Hypothalamus (tissue), 51 donors: ENCODE results near the gene SMARCA1.
A peak's percentile ranks its signal among the peaks of the same experiment; 100 is the strongest.
"Not testable (repeated sequence)": the region's sequence is repeated elsewhere in the genome, so short reads cannot be mapped to it uniquely, and the experiment has no call there.

Source experiments
- DNase-seq, 51 donors: peaks; one replicate each; lab custom pipeline; 2025; lab: John Stamatoyannopoulos, UW

The SMARCA1 gene, protein sequence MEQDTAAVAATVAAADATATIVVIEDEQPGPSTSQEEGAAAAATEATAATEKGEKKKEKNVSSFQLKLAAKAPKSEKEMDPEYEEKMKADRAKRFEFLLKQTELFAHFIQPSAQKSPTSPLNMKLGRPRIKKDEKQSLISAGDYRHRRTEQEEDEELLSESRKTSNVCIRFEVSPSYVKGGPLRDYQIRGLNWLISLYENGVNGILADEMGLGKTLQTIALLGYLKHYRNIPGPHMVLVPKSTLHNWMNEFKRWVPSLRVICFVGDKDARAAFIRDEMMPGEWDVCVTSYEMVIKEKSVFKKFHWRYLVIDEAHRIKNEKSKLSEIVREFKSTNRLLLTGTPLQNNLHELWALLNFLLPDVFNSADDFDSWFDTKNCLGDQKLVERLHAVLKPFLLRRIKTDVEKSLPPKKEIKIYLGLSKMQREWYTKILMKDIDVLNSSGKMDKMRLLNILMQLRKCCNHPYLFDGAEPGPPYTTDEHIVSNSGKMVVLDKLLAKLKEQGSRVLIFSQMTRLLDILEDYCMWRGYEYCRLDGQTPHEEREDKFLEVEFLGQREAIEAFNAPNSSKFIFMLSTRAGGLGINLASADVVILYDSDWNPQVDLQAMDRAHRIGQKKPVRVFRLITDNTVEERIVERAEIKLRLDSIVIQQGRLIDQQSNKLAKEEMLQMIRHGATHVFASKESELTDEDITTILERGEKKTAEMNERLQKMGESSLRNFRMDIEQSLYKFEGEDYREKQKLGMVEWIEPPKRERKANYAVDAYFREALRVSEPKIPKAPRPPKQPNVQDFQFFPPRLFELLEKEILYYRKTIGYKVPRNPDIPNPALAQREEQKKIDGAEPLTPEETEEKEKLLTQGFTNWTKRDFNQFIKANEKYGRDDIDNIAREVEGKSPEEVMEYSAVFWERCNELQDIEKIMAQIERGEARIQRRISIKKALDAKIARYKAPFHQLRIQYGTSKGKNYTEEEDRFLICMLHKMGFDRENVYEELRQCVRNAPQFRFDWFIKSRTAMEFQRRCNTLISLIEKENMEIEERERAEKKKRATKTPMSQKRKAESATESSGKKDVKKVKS

DNA sequence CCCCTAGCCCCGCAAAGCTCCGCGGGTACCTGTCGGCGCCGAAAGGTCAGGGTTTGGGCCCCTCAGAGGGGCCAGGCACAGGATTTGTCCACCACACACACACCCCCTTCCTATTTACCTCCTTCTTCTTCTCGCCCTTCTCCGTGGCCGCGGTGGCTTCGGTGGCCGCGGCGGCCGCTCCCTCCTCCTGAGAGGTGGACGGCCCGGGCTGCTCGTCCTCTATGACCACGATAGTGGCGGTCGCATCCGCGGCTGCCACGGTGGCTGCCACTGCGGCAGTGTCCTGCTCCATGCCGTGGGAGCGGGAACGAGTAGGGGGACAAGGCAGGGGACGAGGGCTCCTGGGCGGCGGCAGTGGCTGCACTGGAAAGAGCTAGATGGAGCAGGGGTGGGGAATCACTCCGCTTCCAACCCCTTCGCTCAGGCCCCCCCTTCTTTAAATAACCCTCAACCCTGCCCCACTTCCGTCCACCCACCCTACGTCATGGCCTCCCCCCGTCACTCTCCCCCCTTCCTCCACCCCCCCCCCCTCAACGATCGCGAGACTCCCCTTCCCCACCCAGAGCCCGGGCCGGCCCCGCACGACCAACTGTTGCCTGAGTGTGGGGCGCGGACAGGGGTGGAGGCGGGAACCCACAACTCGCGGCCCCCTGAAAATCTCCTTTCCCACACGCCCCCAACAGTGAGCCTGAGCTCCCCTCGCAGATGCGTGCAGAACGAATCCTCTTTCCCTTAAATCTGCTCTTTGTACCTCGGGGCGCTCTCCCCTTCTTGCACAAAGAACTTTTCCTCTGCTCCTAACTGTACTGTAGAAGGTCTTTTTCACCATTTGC, at the start of gene SMARCA1:
SMARCA1 (minus strand) TSS at position 412 of the 833 bp plus-strand sequence; CDS start at position 292, 120 bp downstream.
- DNase-seq: peak in 42 of 51 donors; percentile 0 to 57 (median 22)

- DNase-seq: no peak
Observed at GRCh38 chrX:129572422-129572821, 49.1 kb upstream of the SMARCA1 start.

- no peak for DNase-seq
Observed at GRCh38 chrX:129568349-129568748, 45.1 kb upstream of the SMARCA1 start.

DNA sequence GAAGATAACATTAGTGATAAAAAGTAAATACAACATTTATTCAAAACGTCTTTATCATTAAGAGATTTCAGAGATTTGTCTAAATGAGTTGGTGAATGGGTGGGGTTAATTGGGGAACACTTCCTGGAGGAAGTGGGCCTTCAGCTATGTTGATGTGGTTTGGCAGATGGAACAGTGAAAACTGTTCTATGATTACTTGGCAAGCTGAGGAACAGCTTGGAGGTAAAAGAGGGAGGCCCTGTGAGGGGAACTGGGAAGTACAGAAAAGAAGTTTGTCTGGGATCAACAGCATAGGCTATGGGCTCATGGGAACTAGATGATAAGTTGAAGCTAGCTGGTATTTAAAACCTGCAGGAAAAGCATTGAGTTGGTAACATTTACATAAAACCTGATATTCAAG, 42.8 kb upstream of the SMARCA1 start:
- no peak for DNase-seq

DNA sequence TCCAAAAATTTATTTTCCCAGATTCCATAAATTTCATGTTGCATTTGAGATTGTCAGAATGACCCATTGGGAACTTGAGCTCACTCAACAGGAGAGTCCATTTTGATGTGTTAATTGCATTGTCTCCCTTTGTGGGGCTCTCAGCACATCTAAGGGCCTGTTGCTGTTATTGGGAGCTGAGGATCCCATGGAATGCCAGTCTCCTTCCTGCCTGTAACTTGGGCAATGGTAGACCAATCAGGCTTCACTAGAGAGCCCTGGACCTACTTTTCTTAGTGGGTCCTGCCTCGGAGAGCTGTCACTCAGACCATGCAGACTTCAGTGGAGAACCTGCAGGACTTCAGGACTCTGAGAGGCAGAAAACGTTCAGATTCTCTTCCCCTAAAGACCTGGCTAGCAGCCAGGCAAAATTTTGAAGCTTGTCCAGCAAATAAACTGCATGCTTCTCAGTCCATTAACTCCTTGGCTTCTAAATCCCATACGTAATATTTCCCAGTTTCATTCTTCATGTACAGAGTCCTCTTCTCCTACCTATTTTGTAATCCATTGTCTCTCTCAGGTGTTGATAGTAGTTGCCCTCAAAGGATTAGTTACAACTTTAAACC, 41.9 kb upstream of the SMARCA1 start:
- peak in 1 of 51 donors; percentile 2 for DNase-seq

DNA sequence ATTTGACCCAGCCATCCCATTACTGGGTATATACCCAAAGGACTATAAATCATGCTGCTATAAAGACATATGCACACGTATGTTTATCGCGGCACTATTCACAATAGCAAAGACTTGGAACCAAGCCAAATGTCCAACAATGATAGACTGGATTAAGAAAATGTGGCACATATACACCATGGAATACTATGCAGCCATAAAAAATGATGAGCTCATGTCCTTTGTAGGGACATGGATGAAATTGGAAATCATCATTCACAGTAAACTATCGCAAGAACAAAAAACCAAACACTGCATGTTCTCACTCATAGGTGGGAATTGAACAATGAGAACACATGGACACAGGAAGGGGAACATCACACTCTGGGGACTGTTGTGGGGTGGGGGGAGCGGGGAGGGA, 41.1 kb upstream of the SMARCA1 start:
- not testable (repeated sequence) for DNase-seq

DNA sequence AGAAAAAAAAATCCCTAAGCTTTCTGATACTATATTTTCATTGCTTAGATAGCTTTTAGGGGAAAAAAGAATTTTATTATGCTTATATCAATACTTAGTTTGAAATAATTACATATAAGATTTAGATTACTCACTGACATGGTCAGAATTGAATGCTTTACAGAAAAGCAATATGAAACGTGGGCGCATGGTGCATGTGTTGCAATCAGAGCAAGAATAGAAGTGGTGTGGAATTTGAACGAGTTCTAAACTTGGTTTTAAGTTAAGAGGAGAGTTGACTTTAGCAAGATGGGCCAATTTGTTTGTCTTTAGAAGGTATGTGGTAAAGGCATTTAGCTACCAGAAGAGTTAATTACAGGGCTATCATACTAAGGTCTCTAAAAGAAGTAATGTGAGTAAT, 38.2 kb upstream of the SMARCA1 start:
- no peak for DNase-seq

GRCh38 chrX:129559783-129560182, 36.5 kb upstream of the SMARCA1 start:
- no peak for DNase-seq

DNA sequence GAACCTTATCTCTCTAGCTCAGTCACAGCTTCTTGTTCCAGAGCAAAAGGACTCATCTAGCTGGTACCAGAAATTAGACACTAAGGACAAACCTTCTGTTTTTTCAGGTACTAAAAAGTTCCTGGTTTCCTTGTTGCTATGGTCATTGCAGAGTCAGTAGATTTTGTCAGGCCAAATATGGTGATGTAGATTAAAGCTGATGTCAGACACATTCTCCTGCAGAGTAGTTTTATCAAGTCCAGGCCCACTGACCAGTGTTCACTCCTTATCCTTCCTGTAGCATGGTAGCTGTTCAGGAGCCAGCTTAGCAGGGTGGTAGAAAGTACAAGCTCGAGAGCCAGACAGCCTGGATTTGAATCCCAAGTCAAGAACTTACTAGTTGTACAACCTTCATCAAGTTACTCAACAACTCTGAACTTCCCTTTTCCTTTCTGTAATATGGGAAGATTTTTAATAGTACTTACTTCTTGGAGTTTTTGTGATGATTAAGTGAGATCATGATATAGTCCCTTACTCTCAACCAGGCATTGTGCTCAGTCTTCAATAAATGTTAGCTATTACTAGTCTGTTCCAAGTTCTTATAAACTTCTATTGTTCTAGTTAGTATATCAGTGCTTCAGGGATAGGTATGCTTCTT, 34.7 kb upstream of the SMARCA1 start:
- no peak for DNase-seq

- no peak for DNase-seq
Observed at GRCh38 chrX:129556806-129557315, 33.6 kb upstream of the SMARCA1 start.

- DNase-seq: not testable (repeated sequence)
Observed at GRCh38 chrX:129554816-129555215, 31.5 kb upstream of the SMARCA1 start.

GRCh38 chrX:129553619-129554288, 30.5 kb upstream of the SMARCA1 start:
- no peak for DNase-seq

DNA sequence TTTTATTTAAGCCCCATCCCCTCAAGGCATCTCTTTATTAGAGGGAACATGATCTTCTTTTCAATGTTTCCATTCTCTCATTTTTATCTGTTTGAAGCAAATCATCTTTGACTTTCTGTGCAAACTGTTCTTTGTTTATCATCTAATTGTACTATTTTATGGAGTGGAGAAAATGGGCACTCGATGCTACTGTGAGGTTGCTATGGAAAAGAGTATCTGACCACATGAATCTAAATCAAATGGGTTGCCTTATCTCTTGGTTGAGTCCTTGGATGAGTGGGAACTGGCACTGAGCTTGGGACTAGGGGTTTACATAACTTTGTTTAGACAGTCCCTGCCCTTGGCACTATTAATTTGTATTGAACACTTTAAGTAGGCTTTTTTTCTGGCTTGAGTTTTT, 25.8 kb upstream of the SMARCA1 start:
- DNase-seq: no peak

DNA sequence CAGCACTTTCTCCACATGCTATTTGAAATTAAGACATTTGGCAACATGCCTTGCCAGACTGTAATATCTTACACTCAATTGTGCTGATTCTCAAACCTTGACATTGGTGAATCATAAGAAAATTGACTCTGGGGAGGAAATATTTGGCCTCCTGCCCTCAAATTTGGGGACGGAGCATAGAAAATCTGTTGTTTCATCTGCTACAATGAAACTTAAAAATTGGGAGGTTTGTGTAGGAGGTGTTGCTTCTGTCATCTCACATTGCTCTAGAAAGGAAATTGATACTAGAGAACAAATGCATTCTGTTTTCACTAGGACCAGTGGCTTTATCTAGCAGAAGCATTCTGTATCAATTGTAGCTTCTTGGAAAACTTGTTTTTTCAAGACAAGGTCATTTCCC, 22.1 kb upstream of the SMARCA1 start:
- no peak for DNase-seq

DNA sequence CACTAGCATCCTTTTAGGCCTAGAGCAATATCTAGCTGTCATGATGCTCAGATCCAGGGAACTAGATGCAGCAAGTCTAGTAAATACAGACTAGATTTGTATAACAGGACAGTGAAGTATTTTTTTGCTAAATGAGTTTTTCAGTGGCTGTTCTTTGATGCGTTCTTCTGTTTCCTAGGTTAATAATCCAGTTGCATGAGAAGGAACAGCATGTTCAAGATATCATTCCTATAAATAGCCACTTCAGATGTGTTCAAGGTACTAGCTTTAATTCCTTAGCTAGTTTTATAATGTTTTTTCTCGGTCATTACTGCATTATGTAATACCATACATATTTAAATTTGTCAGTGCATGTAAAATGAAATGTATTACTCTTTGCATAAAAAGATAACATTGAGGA, 21.5 kb upstream of the SMARCA1 start:
- no peak for DNase-seq

GRCh38 chrX:129540722-129541184, 17.5 kb upstream of the SMARCA1 start:
- peak in 14 of 51 donors; percentile 0 to 21 (median 5) for DNase-seq

- peak in 47 of 51 donors; percentile 1 to 69 (median 28) for DNase-seq
Observed at GRCh38 chrX:129540068-129540653, 16.9 kb upstream of the SMARCA1 start, which contains the start of gene OCRL. TSS of gene OCRL (plus strand) at chrX:129540259. CDS start at chrX:129540440, 181 bp downstream.
